Femur (tissue), 1 donor: ENCODE measurements around the gene TSPAN5.

Experiments used
- DNase-seq: peaks from one replicate; pipeline ENCODE4 v3.0.0-alpha.2; 2017

The TSPAN5 gene

GRCh38 chr4:98641906-98642668 lies 16.3 kb downstream of the TSPAN5 start:
- DNase-seq, result no peak

- DNase-seq, result no peak
Measured at GRCh38 chr4:98641376-98641775, 17.0 kb downstream of the TSPAN5 start.

GRCh38 chr4:98639523-98639922 lies 18.9 kb downstream of the TSPAN5 start:
- DNase-seq, result no peak

- no peak for DNase-seq
Measured at GRCh38 chr4:98639108-98639507, 19.3 kb downstream of the TSPAN5 start.

- no peak for DNase-seq
Measured at GRCh38 chr4:98638661-98639060, 19.8 kb downstream of the TSPAN5 start.

GRCh38 chr4:98634061-98634460 lies 24.4 kb downstream of the TSPAN5 start:
- no peak for DNase-seq

- no peak for DNase-seq
Measured at GRCh38 chr4:98633159-98633558, 25.3 kb downstream of the TSPAN5 start.

- no peak for DNase-seq
Measured at GRCh38 chr4:98632258-98632657, 26.2 kb downstream of the TSPAN5 start.

GRCh38 chr4:98631506-98631905 lies 26.9 kb downstream of the TSPAN5 start:
- no peak for DNase-seq

- no peak for DNase-seq
Measured at GRCh38 chr4:98630737-98631454, 27.5 kb downstream of the TSPAN5 start.

GRCh38 chr4:98627531-98628257 lies 30.7 kb downstream of the TSPAN5 start:
- DNase-seq, result no peak

GRCh38 chr4:98626350-98626749 lies 32.1 kb downstream of the TSPAN5 start:
- peak; percentile 40 for DNase-seq

- DNase-seq, result no peak
Measured at GRCh38 chr4:98625920-98626319, 32.5 kb downstream of the TSPAN5 start.

GRCh38 chr4:98625399-98625798 lies 33.0 kb downstream of the TSPAN5 start:
- DNase-seq, result no peak

- DNase-seq, result no peak
Measured at GRCh38 chr4:98624642-98625041, 33.8 kb downstream of the TSPAN5 start.

GRCh38 chr4:98624144-98624543 lies 34.3 kb downstream of the TSPAN5 start:
- no peak for DNase-seq

GRCh38 chr4:98623126-98623802 lies 35.1 kb downstream of the TSPAN5 start:
- no peak for DNase-seq

- no peak for DNase-seq
Measured at GRCh38 chr4:98620087-98620784, 38.2 kb downstream of the TSPAN5 start.

- DNase-seq, result no peak
Measured at GRCh38 chr4:98619180-98619579, 39.2 kb downstream of the TSPAN5 start.

GRCh38 chr4:98618680-98619079 lies 39.7 kb downstream of the TSPAN5 start:
- no peak for DNase-seq

GRCh38 chr4:98617358-98618047 lies 40.9 kb downstream of the TSPAN5 start:
- DNase-seq, result peak; percentile 37

GRCh38 chr4:98615991-98616390 lies 42.4 kb downstream of the TSPAN5 start:
- no peak for DNase-seq
